GM21825 (cell line): ENCODE data around the gene ABLIM1.

Experiments used
- ATAC-seq: cut with Tn5 transposase; IDR thresholded peaks from one replicate; pipeline ENCODE4 v1.9.1; 2021; ENCODE audit warnings: mild to moderate bottlenecking, moderate library complexity; ENCODE audit not compliant: unreplicated experiment

ABLIM1 gene

DNA sequence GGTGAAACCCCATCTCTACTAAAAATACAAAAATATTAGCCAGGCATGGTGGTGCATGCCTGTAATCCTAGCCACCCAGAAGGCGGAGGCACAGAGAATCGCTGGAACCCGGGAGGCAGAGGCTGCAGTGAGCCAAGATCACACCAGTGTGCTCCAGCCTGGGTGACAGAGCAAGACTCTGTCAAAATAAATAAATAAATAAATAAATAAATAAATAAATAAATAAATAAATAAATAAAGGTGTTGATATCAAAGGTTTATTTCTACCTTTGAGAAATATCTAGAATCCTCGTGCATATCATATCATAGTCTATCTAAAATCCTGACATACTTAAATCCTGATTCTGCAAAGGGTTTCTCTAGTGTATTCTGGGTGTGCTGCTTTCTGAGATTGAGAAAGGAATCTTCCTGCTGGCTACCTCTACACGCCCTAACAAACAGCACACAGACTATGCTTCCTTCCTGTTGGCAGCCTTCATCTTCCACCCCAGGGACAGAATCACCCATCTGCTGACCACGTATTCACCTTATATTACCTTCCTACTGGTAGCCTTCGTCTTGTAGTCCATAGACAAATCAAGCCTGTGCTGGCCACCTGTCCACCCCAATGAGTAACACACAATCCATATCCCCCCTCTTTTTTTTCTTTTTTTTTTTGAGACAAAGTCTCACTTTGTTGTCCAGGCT is 8.7 kb downstream of the ABLIM1 start:
- ATAC-seq, result no peak

- ATAC-seq, result no peak
Observed at GRCh38 chr10:114648368-114648767, 9.7 kb downstream of the ABLIM1 start.

DNA sequence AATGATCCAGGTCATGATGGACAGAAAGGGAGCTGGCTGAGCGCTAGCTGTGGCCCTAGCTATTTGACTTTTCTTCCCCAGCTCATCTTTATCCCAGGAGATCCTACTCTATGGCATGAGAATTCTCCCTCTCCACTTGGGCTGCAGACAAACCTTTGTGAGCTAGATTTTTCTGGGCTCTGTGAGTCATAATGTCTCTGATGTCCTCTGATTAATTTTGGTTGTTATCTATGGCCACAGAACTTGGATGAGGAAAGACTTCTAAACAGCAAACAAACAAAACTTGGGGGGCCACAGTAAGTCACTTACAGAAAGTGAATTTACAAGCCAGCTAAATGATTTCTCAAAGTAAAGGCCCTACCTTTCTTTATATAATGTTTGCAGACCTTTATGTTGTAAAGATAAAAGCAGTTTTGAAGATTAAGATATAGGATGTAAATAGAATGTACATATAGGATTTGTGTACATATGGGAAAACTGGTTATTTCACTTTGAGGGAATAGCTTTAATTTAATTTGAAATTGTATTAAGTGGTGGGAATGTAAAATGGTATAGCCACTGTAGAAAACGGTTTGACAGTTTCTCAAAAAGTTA is 10.4 kb downstream of the ABLIM1 start:
- no peak for ATAC-seq

- no peak for ATAC-seq
Observed at GRCh38 chr10:114646426-114646825, 11.6 kb downstream of the ABLIM1 start.

DNA sequence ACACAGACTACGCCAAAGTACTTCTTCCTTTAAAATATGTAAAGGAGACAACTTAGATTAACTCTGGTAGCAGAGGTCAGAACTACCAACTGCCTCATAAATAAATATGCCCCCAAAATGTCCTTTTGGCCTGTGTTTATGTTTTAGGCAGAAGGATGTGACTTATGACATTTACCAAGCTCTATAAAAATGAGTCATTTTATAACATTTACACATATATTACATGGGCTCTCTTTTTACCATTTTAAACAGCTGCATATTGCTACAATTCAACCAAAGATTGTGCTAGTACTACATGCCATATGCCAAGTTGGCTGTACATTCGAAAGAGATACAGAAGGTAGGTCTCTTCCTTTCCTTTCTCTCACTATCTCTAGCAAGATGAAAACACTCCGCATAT is 12.4 kb downstream of the ABLIM1 start:
- no peak for ATAC-seq

GRCh38 chr10:114643158-114643557 is 14.9 kb downstream of the ABLIM1 start:
- ATAC-seq, result no peak

GRCh38 chr10:114642729-114643128 is 15.3 kb downstream of the ABLIM1 start:
- ATAC-seq, result no peak

GRCh38 chr10:114638821-114639625 is 19.1 kb downstream of the ABLIM1 start:
- no peak for ATAC-seq

DNA sequence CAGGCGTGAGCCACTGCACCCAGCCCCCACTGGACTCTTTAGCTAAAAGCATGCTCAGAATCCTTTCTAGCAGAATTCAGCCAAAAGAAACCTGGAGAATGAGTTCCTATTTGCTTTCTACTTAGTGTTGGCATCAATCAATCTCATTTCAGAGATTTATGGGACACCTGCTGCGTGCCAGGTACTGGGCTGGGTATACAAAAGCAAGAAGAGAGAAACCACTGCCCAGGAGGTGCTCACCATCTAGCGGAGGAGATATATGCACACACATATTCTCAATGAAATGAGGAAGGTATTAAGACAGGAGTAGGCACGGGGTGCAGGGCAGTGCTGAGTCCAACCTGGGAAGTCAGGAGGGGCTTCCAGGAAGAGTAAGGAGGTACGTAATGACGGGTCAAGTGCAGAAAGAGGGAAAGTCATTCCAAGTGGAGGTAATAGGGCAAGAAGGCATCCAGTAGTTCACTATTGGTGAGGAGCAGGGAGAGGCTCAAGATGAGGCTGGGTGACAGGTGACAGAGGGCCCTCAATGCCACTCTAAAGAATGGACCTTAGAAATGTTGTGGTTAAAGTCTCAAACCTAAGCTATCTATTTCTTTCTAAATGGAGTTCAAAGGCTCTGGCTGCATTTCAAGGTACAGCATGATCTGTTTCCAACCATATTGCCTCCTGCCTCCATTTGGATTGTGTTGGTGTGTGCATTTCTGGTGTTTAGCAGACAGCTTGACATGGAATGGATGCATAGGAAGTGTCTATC is 22.1 kb downstream of the ABLIM1 start:
- ATAC-seq, result no peak

- no peak for ATAC-seq
Observed at GRCh38 chr10:114635101-114635500, 23.0 kb downstream of the ABLIM1 start.

DNA sequence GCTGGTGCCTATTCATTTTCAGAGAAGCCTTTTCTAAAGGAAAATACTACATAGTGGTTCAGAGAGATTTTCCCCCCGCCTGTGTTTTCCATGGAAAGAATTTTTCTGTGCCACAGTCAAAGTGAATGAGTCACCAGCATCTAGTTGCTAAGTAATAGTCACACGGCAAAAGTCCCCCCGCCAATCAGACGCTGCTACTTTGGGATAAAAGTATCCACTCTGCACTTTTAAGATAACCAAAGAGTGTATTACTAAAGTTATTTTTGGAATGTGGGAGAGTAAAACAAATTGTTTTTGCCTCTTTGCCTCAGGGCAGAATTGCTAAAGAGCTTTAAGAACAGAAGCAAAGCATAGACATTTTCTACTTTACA is 23.5 kb downstream of the ABLIM1 start:
- no peak for ATAC-seq

DNA sequence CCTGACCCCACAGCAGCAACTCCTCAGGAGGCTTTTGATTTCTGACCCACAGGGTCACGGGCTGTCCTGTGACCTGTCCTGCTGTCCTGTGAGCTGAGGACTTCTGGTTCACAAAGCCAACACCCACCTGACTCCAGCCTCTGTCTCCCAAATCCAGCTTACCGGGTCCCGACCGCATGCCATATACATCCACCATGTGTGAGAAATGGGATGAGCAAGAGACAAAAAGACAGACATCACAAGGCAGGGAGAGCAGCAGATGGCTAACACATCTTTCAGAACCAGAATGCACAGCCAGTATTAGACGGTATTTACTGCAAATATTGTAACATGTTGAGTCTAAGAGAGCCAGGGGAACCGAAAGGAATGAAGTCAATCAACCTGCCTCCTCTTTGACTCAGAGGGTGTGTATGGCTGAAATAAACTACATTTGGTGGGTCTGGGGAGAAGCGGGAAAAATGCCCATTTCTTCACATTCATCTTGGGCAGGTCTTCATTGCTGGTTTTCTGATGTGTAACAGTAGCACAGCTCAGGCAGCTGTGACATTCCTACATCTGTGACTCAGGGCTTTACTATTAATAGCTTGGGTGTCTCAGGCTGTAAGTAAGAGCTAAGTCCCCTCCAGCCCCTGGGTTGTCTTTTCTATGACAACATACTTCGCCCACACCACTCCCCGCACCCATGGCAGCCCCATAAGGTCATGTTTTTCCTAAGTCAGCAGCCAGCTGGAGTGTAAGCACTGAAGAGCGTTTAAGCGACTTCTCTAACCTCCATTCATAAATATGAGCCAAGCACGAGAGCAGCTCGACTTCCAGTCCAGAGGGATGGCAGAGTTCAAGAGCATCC is 25.0 kb downstream of the ABLIM1 start:
- ATAC-seq, result no peak

DNA sequence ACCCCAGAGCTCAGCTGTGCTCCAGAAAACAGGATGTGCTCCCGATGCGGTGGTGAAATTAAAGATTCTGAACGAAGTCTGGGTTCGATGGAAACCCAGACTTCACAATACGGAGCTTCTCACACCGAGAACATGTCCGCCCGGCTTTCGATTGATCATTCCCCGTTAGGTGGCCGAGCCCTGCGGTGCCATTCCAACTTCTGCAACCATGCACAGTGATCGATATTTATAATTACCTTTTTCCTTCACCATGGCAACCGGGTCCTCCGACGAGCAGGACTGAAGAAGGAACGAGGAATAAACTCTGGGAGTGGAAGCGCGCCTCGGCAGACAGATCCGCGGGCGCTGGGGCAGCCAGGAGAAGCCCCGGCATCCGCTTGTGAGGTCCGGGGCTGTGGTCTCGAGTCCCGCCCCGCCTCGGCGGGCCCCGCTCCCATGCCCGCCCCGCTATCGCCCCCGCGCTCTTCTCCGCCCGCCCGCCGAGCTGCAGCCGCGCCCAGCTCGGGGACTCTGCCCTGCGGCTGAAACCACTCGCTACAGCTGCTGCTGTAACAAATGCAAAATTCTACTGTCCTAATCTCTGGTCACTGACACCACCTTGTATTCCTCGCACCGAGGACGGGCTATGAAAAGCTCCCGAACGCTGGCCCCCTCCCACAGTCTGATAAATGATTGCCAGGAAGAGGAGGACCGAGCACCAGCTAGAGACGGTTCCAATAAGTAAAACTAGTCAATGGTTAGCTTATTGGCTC is 26.2 kb downstream of the ABLIM1 start:
- no peak for ATAC-seq

GRCh38 chr10:114631090-114631665 is 26.9 kb downstream of the ABLIM1 start:
- ATAC-seq, result no peak

DNA sequence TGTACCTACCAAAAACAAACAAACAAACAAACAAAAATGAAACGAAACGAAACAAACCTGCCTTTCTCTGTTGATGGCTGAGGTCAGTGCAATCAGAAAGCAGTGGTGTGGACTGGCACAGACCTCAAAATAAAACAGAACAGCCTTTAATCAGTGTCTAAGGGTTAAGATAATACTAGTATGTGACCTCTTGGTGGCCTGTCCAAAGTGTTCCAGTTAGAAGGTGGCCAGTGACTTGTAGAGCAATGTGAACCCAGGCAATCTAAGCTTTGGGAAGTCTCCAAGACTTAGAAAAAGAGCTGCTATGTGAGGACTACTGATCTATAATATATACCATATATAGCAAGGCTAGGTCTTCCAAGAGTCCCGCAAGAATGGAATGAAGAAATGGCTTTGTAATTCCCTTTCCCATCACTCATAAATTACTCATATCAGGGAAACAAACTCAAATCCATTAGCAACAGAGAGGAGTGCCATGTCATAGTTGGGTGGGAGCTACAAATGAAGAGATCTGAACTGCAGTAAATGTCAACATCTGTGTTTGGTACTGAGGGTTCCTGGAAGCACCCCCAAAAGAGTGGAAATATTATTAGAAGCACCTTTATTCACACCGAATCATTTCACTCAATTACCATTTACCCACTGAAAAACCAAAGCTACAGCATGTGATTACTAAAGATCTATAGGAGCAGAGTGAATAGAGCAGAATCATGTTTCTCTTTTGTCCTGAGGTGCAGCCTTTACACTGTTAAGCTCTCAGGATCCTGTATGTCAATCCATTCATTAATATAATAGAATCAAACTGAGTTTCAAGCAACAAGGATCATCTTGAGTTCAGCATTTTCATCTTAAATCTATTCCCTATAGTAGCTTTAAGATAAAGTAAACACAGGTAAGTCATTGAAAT is 28.0 kb downstream of the ABLIM1 start:
- no peak for ATAC-seq

- ATAC-seq, result no peak
Observed at GRCh38 chr10:114629083-114629823, 28.8 kb downstream of the ABLIM1 start.

DNA sequence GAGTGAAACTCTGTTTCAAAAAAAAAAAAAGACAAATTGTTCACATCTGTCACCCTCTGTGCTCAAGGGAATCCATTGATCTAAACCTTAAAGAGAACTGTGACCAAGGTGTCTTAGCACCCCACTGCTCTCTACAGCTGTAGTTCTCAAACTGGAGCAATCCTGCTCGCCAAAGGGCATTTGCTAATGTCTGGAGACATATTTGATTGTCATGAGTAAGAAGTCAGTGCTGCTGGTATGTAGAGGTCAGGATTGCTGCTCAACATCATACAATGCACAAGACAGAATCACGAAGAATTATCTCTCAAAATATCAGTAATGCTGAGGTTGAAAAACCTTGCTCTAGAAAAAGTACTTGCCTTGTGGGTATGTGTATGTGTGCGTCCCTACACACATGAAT is 30.0 kb downstream of the ABLIM1 start:
- ATAC-seq, result no peak

DNA sequence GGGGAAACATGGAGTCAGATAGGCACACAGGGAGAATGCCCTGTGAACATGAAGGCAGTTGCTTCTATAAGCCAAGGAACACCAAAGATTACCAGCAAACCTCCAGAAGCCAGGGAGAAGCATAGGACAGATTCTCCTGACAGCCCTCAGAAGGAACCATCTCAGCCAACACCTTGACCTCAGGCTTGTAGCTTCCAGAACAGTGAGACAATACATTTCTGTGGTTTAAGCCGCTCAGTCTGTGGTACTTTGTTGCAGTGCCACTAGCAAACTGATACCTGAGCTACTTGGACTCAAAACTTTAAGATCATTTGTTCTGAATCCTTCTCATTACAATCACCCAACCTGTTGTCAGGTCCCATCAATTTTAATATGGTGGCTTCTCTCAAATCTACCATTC is 31.2 kb downstream of the ABLIM1 start:
- ATAC-seq, result no peak
